HCT116 (cell line): ENCODE measurements around the gene CSDE1. TPM values are rescaled to one million over a fixed set of nuclear protein-coding genes. Genes with fewer than 3 reads are reported as not detected.
A peak's percentile ranks its signal among the peaks of the same experiment; 100 is the strongest.

Source experiments
- ATAC-seq: fragments of 200-7000 bp; cut with Tn5 transposase; 2 replicates; pipeline ENCODE4 v1.9.1; 2020; ENCODE audit warnings: mild to moderate bottlenecking, moderate library complexity
- BruUV-seq: library from RNA; stranded (reverse); fragments of 400-500 nt; replicated peaks from 2 replicates; lab custom pipeline; 2021; lab: Mats Ljungman, UMichigan
- CTCF ChIA-PET: fragments of 300-600 bp; sonication (Branson Sonifier 250); formaldehyde crosslinking; loops from one replicate; lab custom pipeline; 2021; ENCODE audit warnings: antibody characterized with exemption; lab: Charles Lee
- POLR2A ChIA-PET: fragments of 300-600, 350-600 bp; sonication (Branson Sonifier 250); formaldehyde crosslinking; loops from one replicate; lab custom pipeline; 2021; ENCODE audit warnings: antibody characterized with exemption; lab: Charles Lee
- RAD21 ChIA-PET, 2 experiments: fragments of 300-600 bp; sonication (Branson Sonifier 250); formaldehyde crosslinking; loops; one replicate each; lab custom pipeline; 2023; ENCODE audit warnings: low total read pairs in 2 of 2; ENCODE audit not compliant: uncharacterized antibody in 2 of 2, unreplicated experiment in 2 of 2, low non-redundant PET in 1 of 2; lab: Charles Lee
- DNase-seq: peaks from one replicate; pipeline ENCODE4 v3.0.0-alpha.2; 2010; ENCODE audit warnings: low read depth, low spot score
- H2AFZ ChIP-seq: fragments of 200-600 bp; shearing (Covaris generic), sonication (generic); 2 replicates; pipeline ENCODE4 v1.6.1; 2017; ENCODE audit warnings: low read depth, mixed run types, mixed read lengths, antibody characterized with exemption, low read length; ENCODE audit not compliant: poor library complexity, severe bottlenecking
- H3K27ac ChIP-seq: 2 replicates; pipeline ENCODE4 v1.5.1; 2012; ENCODE audit warnings: low read depth, low read length
- H3K27me3 ChIP-seq: fragments of 200-600 bp; sonication (generic); 2 replicates; pipeline ENCODE4 v1.6.1; 2016; ENCODE audit warnings: mixed run types, low read length, mixed read lengths; ENCODE audit not compliant: insufficient read depth
- H3K36me3 ChIP-seq, 2 experiments: fragments of 200-500 bp in 1 of 2; fragments of 200-600 bp in 1 of 2; sonication (Bioruptor generic) in 1 of 2; sonication (generic) in 1 of 2; 2 replicates each; pipeline versions ENCODE4 v1.5.1 to v1.6.1; 2014 to 2016; ENCODE audit warnings: low read length in 2 of 2, inconsistent platforms in 1 of 2, mixed read lengths in 1 of 2, mixed run types in 1 of 2; ENCODE audit not compliant: insufficient read depth in 2 of 2, control insufficient read depth in 1 of 2
- H3K4me1 ChIP-seq, 2 experiments: fragments of 200-600 bp in 1 of 2; sonication (generic) in 1 of 2; 2 replicates each; pipeline versions ENCODE4 v1.5.1 to v1.6.1; 2012 to 2017; ENCODE audit warnings: low read length in 2 of 2, inconsistent platforms in 1 of 2, mild to moderate bottlenecking in 1 of 2, mixed read lengths in 1 of 2, mixed run types in 1 of 2, moderate library complexity in 1 of 2; ENCODE audit not compliant: insufficient read depth in 2 of 2, control insufficient read depth in 1 of 2
- H3K4me2 ChIP-seq: fragments of 200-600 bp; sonication (generic); 2 replicates; pipeline ENCODE4 v1.6.1; 2017; ENCODE audit warnings: mixed run types, low read length, mixed read lengths
- H3K4me3 ChIP-seq, 2 experiments: fragments of 200-600 bp in 1 of 2; sonication (generic) in 1 of 2; replicated peaks in 1 of 2; 2 replicates each; pipeline ENCODE4 v1.5.1; 2011 to 2016; ENCODE audit warnings: low read length in 2 of 2, control low read depth in 1 of 2, low read depth in 1 of 2, mild to moderate bottlenecking in 1 of 2, mixed read lengths in 1 of 2, mixed run types in 1 of 2
- H3K79me2 ChIP-seq: fragments of 200-600 bp; sonication (generic); 2 replicates; pipeline ENCODE4 v1.6.1; 2017; ENCODE audit warnings: mild to moderate bottlenecking, mixed run types, low read length, moderate library complexity, mixed read lengths; ENCODE audit not compliant: insufficient read depth
- H3K9ac ChIP-seq: fragments of 200-600 bp; sonication (generic); 2 replicates; pipeline ENCODE4 v1.6.1; 2016; ENCODE audit warnings: low read length, mixed read lengths
- H3K9me2 ChIP-seq: fragments of 200-600 bp; sonication (generic), shearing (Covaris generic); 2 replicates; pipeline ENCODE4 v1.6.1; 2017; ENCODE audit warnings: mixed run types, mild to moderate bottlenecking, moderate library complexity; ENCODE audit not compliant: insufficient read depth
- H3K9me3 ChIP-seq, 2 experiments: fragments of 200-500 bp in 1 of 2; fragments of 200-600 bp in 1 of 2; sonication (Bioruptor generic) in 1 of 2; sonication (generic) in 1 of 2; 2 replicates each; pipeline ENCODE4 v1.6.1; 2014 to 2017; ENCODE audit warnings: low read length in 2 of 2, mixed read lengths in 2 of 2, inconsistent platforms in 1 of 2, low read depth in 1 of 2, mild to moderate bottlenecking in 1 of 2, mixed run types in 1 of 2, moderate library complexity in 1 of 2; ENCODE audit not compliant: control insufficient read depth in 1 of 2, insufficient read depth in 1 of 2
- H4K20me1 ChIP-seq: fragments of 200-600 bp; sonication (generic), shearing (Covaris generic); 2 replicates; pipeline ENCODE4 v1.6.1; 2017; ENCODE audit warnings: mixed run types, mild to moderate bottlenecking, moderate library complexity; ENCODE audit not compliant: insufficient read depth
- CBX3 ChIP-seq: IDR thresholded peaks from 2 replicates; pipeline ENCODE4 v1.6.1; 2012; ENCODE audit warnings: low read depth
- EGR1 ChIP-seq: IDR thresholded peaks from 2 replicates; pipeline ENCODE4 v1.6.1; 2012; ENCODE audit warnings: low read depth
- POLR2AphosphoS5 ChIP-seq: IDR thresholded peaks from 2 replicates; pipeline ENCODE4 v1.6.1; 2011; ENCODE audit warnings: mild to moderate bottlenecking, low read depth, low read length, moderate library complexity
- RAD21 ChIP-seq: IDR thresholded peaks from 2 replicates; pipeline ENCODE4 v1.6.1; 2012; ENCODE audit warnings: low read depth, mild to moderate bottlenecking
- SIN3A ChIP-seq: IDR thresholded peaks from 2 replicates; pipeline ENCODE4 v1.6.1; 2012; ENCODE audit warnings: low read depth
- SP1 ChIP-seq: IDR thresholded peaks from 2 replicates; pipeline ENCODE4 v1.6.1; 2012; ENCODE audit warnings: low read depth
- ZFX ChIP-seq: fragments of 450-650 bp; IDR thresholded peaks from 2 replicates; pipeline ENCODE4 v1.6.1; 2017
- intact Hi-C: fragments of 100-400 bp; cut with micrococcal nuclease; formaldehyde crosslinking; loops from 2 replicates; pipeline ENCODE4 v1.10.0; 2022
- total RNA-seq: library from RNA; stranded (reverse); gene quantifications from one replicate; pipeline ENCODE4 v1.2.1, GENCODE V29; 2021; ENCODE audit not compliant: unreplicated experiment
- TF ChIP-seq, protein P1 (sequence below), 3 experiments: fragments of 200-600 bp in 1 of 3; sonication (generic) in 1 of 3; IDR thresholded peaks in 2 of 3; conservative IDR thresholded peaks in 1 of 3; 2 replicates each; pipeline ENCODE4 v1.5.1; 2012 to 2017; ENCODE audit warnings: low read depth in 2 of 3, low read length in 2 of 3, antibody characterized with exemption in 1 of 3, borderline replicate concordance in 1 of 3, control low read depth in 1 of 3, mild to moderate bottlenecking in 1 of 3, mixed read lengths in 1 of 3, mixed run types in 1 of 3, moderate library complexity in 1 of 3; ENCODE audit not compliant: insufficient read depth in 1 of 3
- TF ChIP-seq, protein P2 (sequence below): IDR thresholded peaks from 2 replicates; pipeline ENCODE4 v1.6.1; 2012

Gene CSDE1
- total RNA-seq, 1 experiment from 2014 or later, result 515 TPM

DNA sequence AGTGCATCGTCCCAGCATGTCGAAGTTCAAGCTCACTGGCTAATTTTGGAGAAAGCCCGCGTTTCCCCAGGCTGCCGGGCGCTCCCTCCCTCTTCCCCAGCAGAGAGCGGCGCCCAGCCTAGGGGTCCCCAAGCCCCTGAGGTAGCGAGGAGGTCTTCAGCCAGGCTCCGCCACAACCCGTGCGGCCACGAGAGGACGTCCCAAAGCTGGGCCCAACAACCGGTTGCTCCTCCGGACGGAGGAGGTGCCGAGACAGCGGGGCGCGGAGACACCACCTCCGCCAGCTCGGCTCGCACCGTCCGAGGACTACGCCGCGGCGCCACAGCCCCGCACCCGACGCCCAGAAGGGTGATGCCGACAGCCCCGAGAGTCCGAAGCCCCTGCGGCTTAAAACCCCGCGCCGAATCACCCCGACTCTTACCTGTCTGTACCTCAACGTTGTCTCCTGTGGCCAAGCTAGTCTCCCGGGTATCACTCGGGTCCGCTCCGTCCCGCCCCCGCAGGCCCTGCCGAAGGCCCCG lies 88.2 kb downstream of the CSDE1 start, which contains the start of gene DENND2C:
Gene DENND2C, minus strand, starts transcription at position 488 of the 521 bp plus-strand sequence. CDS start 44,065 bp downstream, outside the sequence.
- POLR2A ChIA-PET, result interaction anchor here (0.7 to 1.0 kb wide), 3 partner anchors 10 to 111 kb away, joined by 3 to 6 read pairs (median 3); partner anchors contain the start of gene SIKE1
- ATAC-seq (peak; percentile 69), DNase-seq (no peak)
- no peaks in the 10 kb centered on the region for H3K79me2 ChIP-seq
- H3K4me1 ChIP-seq, result peaks cover 11 to 22% of the 10 kb centered on the region in 2 experiments; a peak in 3 of 4 replicates
- peak within 1 kb of the TSS; percentile 68 to 85 for H3K4me3 ChIP-seq
- TSS peak; percentile 70 for BruUV-seq
- H2AFZ ChIP-seq, result peak within 1 kb of the TSS; percentile 97
- no peaks in the 10 kb centered on the region for H3K36me3 ChIP-seq
- H3K27ac ChIP-seq, result peak within 1 kb of the TSS; percentile 59
- RAD21 ChIA-PET, result no interaction called here
- intact Hi-C loops, result loop anchor here (1.0 to 10.0 kb wide), 4 partner anchors 89 to 323 kb away; partner anchors contain the start of gene BCAS2
- no peaks in the 10 kb centered on the region for H3K9me2 ChIP-seq
- no peaks in the 10 kb centered on the region for H3K9me3 ChIP-seq
- H4K20me1 ChIP-seq, result no peaks in the 10 kb centered on the region
- TF ChIP-seq ZFX (peak; percentile 52), SIN3A (peak; percentile 37; the same call in 1 of the 2 replicates), SP1 (no peak), CBX3 (no peak; the same call in 1 of the 2 replicates), RAD21 (0 out of 2 replicates have a peak, but pooled peaks have one; percentile 6), POLR2AphosphoS5 (peak; percentile 82), EGR1 (peak; percentile 92)
- TF ChIP-seq, protein P1, sequence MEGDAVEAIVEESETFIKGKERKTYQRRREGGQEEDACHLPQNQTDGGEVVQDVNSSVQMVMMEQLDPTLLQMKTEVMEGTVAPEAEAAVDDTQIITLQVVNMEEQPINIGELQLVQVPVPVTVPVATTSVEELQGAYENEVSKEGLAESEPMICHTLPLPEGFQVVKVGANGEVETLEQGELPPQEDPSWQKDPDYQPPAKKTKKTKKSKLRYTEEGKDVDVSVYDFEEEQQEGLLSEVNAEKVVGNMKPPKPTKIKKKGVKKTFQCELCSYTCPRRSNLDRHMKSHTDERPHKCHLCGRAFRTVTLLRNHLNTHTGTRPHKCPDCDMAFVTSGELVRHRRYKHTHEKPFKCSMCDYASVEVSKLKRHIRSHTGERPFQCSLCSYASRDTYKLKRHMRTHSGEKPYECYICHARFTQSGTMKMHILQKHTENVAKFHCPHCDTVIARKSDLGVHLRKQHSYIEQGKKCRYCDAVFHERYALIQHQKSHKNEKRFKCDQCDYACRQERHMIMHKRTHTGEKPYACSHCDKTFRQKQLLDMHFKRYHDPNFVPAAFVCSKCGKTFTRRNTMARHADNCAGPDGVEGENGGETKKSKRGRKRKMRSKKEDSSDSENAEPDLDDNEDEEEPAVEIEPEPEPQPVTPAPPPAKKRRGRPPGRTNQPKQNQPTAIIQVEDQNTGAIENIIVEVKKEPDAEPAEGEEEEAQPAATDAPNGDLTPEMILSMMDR (IDR thresholded peaks at IDR 0.05 in 2 of 3, conservative IDR thresholded peaks at IDR 0.05 in 1 of 3; ENCODE audit: borderline replicate concordance in 1 of 3, insufficient read depth in 1 of 3, low read depth in 2 of 3, low read length in 2 of 3), result no peak; a peak in 1 of 6 replicates
- TF ChIP-seq, protein P2, sequence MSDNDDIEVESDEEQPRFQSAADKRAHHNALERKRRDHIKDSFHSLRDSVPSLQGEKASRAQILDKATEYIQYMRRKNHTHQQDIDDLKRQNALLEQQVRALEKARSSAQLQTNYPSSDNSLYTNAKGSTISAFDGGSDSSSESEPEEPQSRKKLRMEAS, result 0 out of 2 replicates have a peak, but pooled peaks have one; percentile 24
- CTCF ChIA-PET, result interaction anchor here (0.7 to 4.0 kb wide), 5 partner anchors 37 to 691 kb away, joined by 3 to 19 read pairs (median 4); partner anchors contain the start of gene OLFML3
- H3K4me2 ChIP-seq, result peak within 1 kb of the TSS; percentile 99
- H3K9ac ChIP-seq, result peak within 1 kb of the TSS; percentile 76
- H3K27me3 ChIP-seq, result no peaks in the 10 kb centered on the region
